Gastroesophageal sphincter (tissue), 4 donors: ENCODE results near the gene DOCK2. TPM values are rescaled to one million over a fixed set of nuclear protein-coding genes. Genes with fewer than 3 reads are reported as not detected.

Source experiments
- ATAC-seq: fragments of 150-250 bp; one replicate; pipeline ENCODE4 v1.9.1; 2016; ENCODE audit warnings: mild to moderate bottlenecking, moderate library complexity
- H3K27ac ChIP-seq, 4 donors: fragments of 200-600 bp; sonication (generic) in 3 of 4; 1 replicate in 3 of 4; 2 replicates in 1 of 4; pipeline ENCODE4 v1.5.1; 2016 to 2019
- H3K27me3 ChIP-seq: fragments of 200-600 bp; sonication (generic); one replicate; pipeline ENCODE4 v1.5.1; 2019
- H3K36me3 ChIP-seq, 2 donors: fragments of 200-600 bp; sonication (generic); one replicate each; pipeline ENCODE4 v1.5.1; 2019; ENCODE audit warnings: control low read depth in 1 of 2
- H3K4me1 ChIP-seq, 3 donors: fragments of 200-600 bp; sonication (generic); 1 replicate in 2 of 3; 2 replicates in 1 of 3; pipeline ENCODE4 v1.5.1; 2016 to 2019; ENCODE audit warnings: control low read depth in 2 of 3
- H3K4me3 ChIP-seq, 2 donors: fragments of 200-600 bp; sonication (generic); one replicate each; pipeline ENCODE4 v1.5.1; 2019; ENCODE audit warnings: mild to moderate bottlenecking in 1 of 2, moderate library complexity in 1 of 2
- H3K9me3 ChIP-seq, 3 donors: fragments of 200-600 bp; sonication (generic); one replicate each; pipeline ENCODE4 v1.5.1; 2017 to 2019; ENCODE audit warnings: control low read depth in 2 of 3
- CTCF ChIP-seq, 4 experiments: fragments of 200-600 bp in 2 of 4; fragments of 450-650 bp in 2 of 4; sonication (generic) in 1 of 4; IDR thresholded peaks; one replicate each; pipeline ENCODE4 v1.5.1; 2017 to 2019; ENCODE audit warnings: antibody characterized with exemption in 4 of 4, mild to moderate bottlenecking in 2 of 4, moderate library complexity in 2 of 4
- EP300 ChIP-seq: sonication (generic); formaldehyde crosslinking; IDR thresholded peaks from one replicate; pipeline ENCODE4 v1.6.1; 2017; ENCODE audit warnings: antibody characterized with exemption, mild to moderate bottlenecking
- POLR2A ChIP-seq, 2 donors: fragments of 450-650 bp; IDR thresholded peaks; one replicate each; pipeline ENCODE4 v1.6.1; 2017; ENCODE audit warnings: antibody characterized with exemption in 2 of 2, mild to moderate bottlenecking in 2 of 2, moderate library complexity in 1 of 2
- POLR2AphosphoS5 ChIP-seq: sonication (generic); formaldehyde crosslinking; IDR thresholded peaks from one replicate; pipeline ENCODE4 v1.6.1; 2017; ENCODE audit warnings: antibody characterized with exemption
- WGBS, 2 donors: methylation state at CpG; one replicate each; pipeline ENCODE4 v1.1.5; 2018; ENCODE audit warnings: low coverage in 1 of 2; 5-methylcytosine and 5-hydroxymethylcytosine counted together
- total RNA-seq, 4 donors: library from RNA; depleted of rRNA; stranded (reverse); fragments of >200 nt; gene quantifications; one replicate each; pipeline ENCODE4 v1.1.0, GENCODE V29; 2016

The DOCK2 gene
- total RNA-seq, 4 donors from 2014 or later = 9.3 to 20.6 (median 11.8) TPM

- Histone ChIP-seq H3K4me1 (peaks cover 0 to 11% (median 3%) of the 10 kb centered on the region in 3 donors), H3K27ac (no peak overlapping the region), H3K4me3 (no peak overlapping the region), H3K9me3 (no peaks in the 10 kb centered on the region), H3K36me3 (no peaks in the 10 kb centered on the region), H3K27me3 (peaks cover 67% of the 10 kb centered on the region)
- no peak for ATAC-seq
- WGBS, 2 donors = 52 to 56% methylated on average over 5 to 7 of the region's 7 CpGs
- TF ChIP-seq CTCF (IDR thresholded peaks at IDR 0.05) (no peak), EP300 (no peak), POLR2A (IDR thresholded peaks at IDR 0.05) (no peak), POLR2AphosphoS5 (no peak)
Observed at GRCh38 chr5:169978714-169979113, 341.6 kb downstream of the DOCK2 start.

GRCh38 chr5:169979871-169980270, 342.8 kb downstream of the DOCK2 start:
- Histone ChIP-seq H3K4me3 (no peak overlapping the region), H3K27me3 (peaks cover 71% of the 10 kb centered on the region), H3K27ac (no peak overlapping the region), H3K36me3 (no peaks in the 10 kb centered on the region), H3K4me1 (peaks cover 0 to 11% (median 3%) of the 10 kb centered on the region in 3 donors), H3K9me3 (no peaks in the 10 kb centered on the region)
- 6 to 29% methylated on average over 3 of the region's 3 CpGs for WGBS, 2 donors
- TF ChIP-seq POLR2A (IDR thresholded peaks at IDR 0.05) (no peak), CTCF (IDR thresholded peaks at IDR 0.05) (no peak), EP300 (no peak), POLR2AphosphoS5 (no peak)
- ATAC-seq = no peak

GRCh38 chr5:169980418-169981053, 343.5 kb downstream of the DOCK2 start, which contains the start of gene INSYN2B:
INSYN2B (minus strand) TSS chr5:169980495; CDS start chr5:169883898, 96,597 bp downstream.
- ATAC-seq = peak; percentile 75
- no peak within 1 kb of the TSS for H3K4me3 ChIP-seq

GRCh38 chr5:169988206-169988605, 351.1 kb downstream of the DOCK2 start:
- H3K27ac ChIP-seq = no peak overlapping the region
- H3K4me3 ChIP-seq = no peak overlapping the region
- no peak for TF ChIP-seq POLR2AphosphoS5
- no peak for TF ChIP-seq EP300
- no peak for TF ChIP-seq CTCF (IDR thresholded peaks at IDR 0.05)
- TF ChIP-seq POLR2A (IDR thresholded peaks at IDR 0.05) = no peak
- no peaks in the 10 kb centered on the region for H3K9me3 ChIP-seq
- H3K4me1 ChIP-seq = no peaks in the 10 kb centered on the region
- H3K36me3 ChIP-seq = no peaks in the 10 kb centered on the region
- H3K27me3 ChIP-seq = peaks cover 44% of the 10 kb centered on the region
- ATAC-seq = no peak
- WGBS, 2 donors = 44 to 65% methylated on average over 3 to 4 of the region's 4 CpGs

More at GRCh38 chr5:169980418-169981053, 343.5 kb downstream of the DOCK2 start, which contains the start of gene INSYN2B:
- 8 to 11% methylated on average over 9 to 11 of the region's 11 CpGs for WGBS, 2 donors
- no peaks in the 10 kb centered on the region for H3K36me3 ChIP-seq
- peaks cover 0 to 11% (median 3%) of the 10 kb centered on the region in 3 donors for H3K4me1 ChIP-seq
- no peaks in the 10 kb centered on the region for H3K9me3 ChIP-seq
- peaks cover 70% of the 10 kb centered on the region for H3K27me3 ChIP-seq
- TF ChIP-seq POLR2AphosphoS5 (no peak), EP300 (no peak), CTCF (IDR thresholded peaks at IDR 0.05) (peak; percentile 20 to 54 (median 44)), POLR2A (IDR thresholded peaks at IDR 0.05) (no peak)
- no peak within 1 kb of the TSS for H3K27ac ChIP-seq

- H3K36me3 ChIP-seq = no peaks in the 10 kb centered on the region
- peaks cover 36% of the 10 kb centered on the region for H3K27me3 ChIP-seq
- no peak overlapping the region for H3K4me3 ChIP-seq
- no peak for ATAC-seq
- WGBS, 2 donors = 93 to 100% methylated on average over 1 of the region's 1 CpG
- H3K4me1 ChIP-seq = no peaks in the 10 kb centered on the region
- TF ChIP-seq POLR2A (IDR thresholded peaks at IDR 0.05) (no peak), EP300 (no peak), CTCF (IDR thresholded peaks at IDR 0.05) (no peak), POLR2AphosphoS5 (no peak)
- H3K27ac ChIP-seq = no peak overlapping the region
- no peaks in the 10 kb centered on the region for H3K9me3 ChIP-seq
Observed at GRCh38 chr5:169988947-169989346, 351.9 kb downstream of the DOCK2 start.
